T-helper 1 cell (primary cell): ENCODE data around the gene CCDC102A.
"Not testable (repeated sequence)": the region's sequence is repeated elsewhere in the genome, so short reads cannot be mapped to it uniquely, and the experiment has no call there.

Experiments
- DNase-seq, 5 donors: peaks; one replicate each; pipeline ENCODE4 v3.0.0-alpha.2; 2012 to 2020

Gene CCDC102A

DNA sequence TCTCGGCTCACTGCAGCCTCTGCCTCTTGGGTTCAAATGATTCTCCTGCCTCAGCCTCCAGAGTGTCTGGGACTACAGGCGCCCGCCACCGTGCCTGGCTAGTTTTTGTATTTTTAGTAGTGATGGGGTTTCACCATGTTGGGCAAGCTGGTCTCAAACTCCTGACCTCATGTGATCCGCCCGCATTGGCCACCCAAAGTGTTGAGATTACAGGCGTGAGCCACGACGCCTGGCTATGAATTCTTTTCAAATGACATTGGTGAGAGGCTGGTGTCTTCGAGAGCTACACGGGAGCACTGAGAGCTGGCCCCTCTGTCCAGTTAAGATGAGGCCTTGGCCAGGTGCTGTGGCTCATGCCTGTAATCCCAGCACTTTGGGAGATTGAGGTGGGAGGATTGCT is 36.4 kb downstream of the CCDC102A start:
- DNase-seq: not testable (repeated sequence)

DNA sequence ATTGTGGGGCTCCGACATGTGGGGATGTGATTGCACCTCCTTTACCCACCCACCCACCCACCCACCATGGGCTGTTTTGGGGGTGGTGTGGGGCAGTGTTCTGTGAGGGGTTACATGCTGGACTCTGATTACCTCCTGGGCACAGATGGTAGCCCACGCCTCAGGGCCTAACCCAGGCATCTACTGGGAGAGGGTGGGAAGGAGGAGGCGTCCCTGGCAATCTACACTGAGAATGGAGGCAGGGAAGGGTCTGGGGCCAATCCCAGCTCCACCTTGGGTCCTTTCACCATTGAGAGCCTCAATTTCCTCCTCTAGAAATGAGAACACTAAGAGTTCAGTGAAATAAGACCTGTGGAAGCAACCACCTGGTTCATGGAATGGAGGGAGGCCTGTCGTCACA is 38.3 kb downstream of the CCDC102A start:
- no peak for DNase-seq

DNA sequence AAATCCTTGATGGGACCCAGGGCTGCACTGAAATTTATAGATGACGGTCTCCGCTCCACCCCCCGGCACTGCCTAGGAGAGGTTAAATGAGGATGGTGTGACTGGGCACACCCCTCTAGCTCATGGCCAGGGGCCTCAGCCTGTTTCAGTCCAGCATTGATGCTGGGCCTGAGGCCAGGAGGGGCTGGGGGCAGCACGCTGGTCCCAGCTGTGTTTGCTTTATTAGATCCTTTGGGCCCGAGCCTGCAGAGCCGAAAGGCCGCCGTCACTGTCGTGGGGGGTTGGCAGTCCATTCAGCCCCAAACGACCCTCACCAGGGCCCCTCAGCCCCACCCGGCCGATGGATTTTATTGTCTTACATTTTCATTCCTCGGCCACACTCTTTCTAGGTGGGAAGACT is 39.2 kb downstream of the CCDC102A start:
- DNase-seq: no peak

DNA sequence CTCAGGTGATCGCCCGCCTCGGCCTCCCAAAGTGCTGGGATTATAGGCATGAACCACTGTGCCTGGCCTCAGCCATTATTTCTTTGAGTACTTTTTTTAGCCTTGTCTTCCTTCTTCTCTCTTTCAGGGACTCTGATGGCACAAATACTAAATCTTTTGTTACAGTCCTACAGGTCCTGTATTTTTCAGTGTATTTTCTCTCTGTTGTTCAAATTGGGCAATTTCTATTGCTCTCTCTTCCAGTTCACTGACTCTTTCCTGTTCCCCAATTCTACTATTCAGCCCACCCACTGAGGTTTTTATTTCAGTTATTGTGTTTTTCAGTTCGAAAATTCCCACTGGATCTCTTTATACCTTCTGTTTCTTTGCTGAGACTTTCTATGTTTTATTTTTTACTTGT is 42.6 kb downstream of the CCDC102A start:
- no peak for DNase-seq

DNA sequence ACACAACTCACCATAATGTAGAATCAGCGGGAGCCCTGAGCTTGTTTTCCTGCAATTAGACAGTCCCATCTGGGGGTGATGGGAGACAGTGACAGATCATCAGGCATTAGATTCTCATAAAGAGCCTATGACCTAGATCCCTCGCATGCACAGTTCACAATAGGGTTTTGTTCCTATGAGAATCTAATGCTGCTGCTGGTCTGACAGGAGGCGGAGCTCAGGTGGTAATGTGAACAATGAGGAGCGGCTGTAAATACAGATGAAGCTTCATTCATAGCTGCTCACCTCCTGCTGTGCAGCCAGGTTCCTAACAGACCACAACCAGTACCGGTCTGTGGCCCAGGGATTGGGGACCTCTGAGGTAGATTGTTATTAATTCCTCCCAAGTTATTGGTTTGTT is 47.1 kb downstream of the CCDC102A start:
- DNase-seq: no peak

DNA sequence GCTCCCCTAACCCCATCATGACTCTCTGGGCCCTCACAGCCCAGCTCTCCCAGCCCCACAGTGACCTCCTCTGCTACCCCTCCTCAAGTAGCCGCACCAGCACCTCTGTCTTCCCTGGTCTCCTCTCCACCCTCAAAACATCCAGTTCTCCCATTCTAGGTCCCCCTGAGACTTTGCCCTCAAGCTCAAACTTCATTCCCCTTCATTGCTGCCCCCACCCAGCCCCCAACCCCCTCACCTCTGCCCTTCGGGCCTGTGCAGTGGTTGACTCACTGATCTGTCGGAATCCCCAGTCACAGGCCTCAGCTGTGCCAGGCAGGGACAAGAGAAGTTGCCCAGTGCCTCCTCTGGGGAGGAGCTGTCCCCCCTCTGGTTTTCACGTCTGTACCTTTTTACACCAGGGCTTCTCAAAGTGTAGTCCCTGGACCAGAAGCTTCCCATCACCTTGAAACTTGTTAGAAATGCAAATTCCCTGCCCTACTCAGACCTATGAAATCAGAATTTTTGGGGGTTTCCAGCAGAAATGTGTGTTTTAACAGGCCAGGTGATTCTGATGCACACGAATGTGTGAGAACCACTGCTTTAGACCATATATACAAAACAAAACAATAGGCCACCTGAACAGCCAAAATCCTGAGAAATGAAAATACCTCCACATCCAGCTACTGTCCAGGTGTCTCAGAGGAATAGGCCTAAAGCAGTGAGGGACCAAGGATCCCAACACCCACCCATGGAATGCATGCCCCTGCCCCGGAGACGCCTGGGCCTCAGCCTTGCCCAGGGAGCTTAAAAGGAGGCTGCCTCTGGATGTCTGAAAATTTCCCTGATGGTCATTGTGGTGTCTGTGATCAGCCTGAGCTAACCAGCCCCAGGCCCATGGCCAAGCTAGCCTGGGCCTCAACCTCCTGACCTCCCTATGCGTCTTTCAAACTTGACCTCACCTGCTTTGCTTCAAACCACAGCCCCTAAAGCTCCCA is 49.2 kb downstream of the CCDC102A start:
- no peak for DNase-seq

DNA sequence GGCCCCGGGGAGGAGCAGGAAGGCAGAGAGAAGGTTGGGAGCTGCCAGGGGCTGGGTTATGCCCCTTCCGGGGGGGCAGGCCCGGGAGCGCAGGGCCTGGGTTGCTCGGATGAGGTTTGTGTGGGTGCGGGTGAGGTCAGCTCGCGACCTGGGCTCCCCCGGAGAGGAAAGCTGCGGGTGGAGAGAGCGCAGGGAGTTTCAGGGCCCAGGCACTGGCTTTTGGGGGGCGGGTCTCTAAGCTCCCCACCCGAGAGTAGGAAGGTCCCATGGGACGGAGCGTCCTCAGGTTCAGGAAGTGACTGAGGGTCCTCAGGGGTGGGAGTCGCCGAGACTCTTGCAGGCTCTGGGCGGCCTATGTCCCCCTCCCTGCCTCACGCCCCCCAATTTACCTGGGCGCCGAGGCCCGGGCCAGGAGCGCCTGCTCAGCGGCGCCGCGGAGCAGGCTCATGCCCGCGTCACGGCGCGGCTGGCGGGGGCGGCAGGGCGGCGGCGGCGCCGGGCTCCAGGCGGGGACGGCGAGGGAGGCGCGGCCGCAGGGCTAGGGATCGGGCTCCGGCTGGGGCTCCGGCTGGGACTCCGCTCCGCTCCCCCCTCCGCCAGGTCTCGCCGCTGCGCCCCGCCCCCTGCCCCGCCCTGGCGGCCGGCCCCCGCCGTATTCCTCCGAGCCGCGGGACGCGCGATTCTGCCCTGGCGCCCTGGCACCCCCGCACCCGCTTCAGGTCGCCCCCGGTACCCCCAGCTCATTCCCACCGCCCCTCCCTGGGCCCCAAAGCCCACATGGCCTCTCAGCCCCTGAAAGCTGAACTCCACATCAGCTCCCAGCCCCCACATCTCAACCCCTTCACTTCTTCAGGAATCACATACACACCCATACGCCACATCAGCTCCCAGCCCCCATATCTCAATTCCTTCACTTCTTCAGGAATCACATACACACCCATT is 50.2 kb downstream of the CCDC102A start, which contains the start of gene DOK4:
Gene DOK4, minus strand, starts transcription at position 578 of the 942 bp plus-strand sequence. CDS start 6,986 bp downstream, outside the sequence.
- peak; percentile 62 to 77 (median 71) for DNase-seq

DNA sequence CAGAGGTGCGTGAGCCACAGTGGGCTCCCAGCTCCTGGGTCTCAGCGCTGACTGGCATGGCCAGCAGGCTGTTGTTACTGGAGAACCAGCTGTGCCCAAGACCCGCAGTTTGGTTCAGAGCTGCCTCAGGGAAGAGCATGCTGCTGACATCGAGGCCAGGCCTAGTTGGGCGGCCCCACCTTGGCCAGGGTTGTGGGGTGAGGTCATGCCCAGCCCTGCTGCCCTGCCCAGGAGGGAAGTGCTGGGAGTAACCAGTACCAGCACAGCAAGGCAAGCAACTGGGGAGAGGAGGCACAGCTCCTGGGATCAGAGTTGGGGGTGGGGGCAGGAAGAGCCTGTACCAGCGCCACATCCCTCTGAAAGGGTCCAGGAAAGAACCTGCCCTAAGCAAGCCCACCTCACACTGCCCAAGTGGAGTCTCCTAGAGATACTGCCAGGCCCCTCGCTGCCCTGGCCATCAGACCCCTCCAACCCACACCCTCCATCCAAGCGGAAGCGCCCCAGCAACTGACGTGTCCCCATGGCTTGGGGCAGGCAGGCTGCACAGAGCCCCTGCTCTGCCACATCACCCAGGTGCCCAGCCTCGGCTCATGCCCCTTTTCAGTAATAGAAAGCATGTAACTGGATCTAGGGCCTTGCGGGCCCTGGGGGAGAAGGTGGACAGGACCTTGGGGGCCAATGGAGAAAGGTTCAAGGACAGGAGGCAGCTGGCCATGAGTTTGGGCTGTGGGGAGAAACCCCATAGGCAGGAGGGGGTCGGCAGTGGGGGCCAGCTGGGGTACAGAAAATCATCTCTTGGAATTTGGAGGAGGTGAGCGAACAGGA is 51.1 kb downstream of the CCDC102A start:
- no peak for DNase-seq

DNA sequence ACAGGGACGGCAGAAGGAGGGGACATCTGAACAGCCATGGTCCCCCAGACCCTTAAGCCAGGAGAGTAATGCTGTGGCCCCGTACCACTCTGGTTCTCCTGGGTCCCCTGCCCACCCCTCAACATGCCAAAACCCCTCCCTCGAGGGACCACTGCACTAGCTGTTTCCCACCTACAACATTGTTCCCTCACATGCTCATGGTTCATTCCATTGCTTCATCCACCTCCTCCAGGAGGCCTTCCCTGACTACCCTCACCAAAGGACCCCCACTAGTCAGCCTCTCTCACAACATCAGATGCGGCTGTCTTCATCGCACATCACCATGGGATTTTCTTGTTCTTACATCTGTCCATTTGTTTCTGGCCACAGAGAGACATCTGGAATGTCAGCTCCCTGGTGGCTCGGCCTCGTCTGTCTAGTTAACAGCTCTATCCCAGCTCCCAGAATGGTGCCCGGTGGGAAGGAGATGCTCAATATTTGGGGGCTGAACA is 51.8 kb downstream of the CCDC102A start:
- DNase-seq: no peak

DNA sequence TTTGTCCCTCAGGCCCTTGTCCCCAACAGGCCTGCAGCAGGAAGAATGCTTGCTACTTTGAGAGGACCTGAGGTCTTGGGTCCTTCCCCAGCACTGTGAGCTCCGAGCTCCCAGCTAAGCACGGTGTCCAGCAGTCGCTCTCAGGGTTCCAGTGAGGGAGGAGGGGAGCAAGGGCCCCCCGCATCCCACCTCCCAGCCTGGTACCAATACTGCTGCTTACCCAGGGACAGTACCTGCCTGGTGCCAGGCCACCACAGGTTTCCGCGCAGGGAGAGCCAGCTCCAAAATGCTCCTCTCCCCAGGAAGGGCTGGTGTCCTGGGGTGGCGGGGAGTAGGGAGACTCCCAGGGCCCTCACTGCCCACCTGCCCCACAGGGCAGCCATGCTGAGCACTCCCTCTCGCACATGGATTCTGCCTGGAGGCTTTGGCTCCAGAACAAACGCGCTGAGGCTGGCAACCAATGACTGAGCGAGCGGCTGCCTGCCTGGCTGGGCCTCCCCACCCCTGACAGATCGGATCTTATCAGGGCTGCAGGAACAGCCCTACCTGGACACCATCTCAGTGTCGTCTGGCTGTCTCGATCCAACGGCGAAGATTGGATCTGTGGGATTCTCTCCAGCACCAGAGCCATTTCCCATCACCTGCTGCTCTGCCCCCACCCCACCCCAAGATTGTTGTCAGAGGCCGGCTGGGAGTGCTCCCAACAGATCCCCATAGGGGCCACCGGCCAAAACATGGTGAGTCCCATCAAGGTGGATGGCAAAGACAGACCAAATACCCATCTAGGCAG is 52.5 kb downstream of the CCDC102A start:
- DNase-seq: peak in 1 of 5 donors; percentile 2

DNA sequence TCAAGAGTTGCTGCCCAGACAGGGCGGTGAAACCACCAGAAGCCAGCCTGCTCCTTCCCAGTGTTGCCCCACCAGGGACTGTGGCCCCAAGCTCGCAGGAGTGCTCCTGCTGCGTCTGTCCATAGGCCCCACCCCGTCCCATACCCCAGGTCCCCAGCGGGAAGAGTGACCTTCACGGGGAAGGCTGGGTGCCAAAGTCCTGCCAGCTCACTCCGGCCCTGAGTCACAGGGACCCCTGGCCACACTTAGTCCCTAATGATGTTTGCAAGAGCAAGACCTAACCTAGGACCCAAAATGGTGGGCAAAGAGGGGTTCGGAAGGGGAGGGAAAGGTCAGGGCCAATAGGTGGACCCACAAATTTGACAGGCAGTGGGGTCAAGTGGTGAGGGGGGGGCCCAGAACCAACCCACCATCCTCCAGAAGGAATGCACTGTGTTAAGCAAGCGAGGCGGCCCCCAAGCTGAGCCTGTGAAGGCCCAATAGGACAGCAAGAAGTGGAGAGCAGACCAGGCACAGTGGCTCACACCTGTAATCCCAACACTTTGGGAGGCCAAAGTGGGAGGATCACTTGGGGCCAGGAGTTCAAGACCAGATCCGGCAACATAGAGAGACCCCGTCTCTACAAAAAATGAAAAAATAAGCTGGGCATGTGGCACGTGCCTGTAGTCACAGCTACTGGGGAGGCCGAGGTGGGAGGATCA is 53.4 kb downstream of the CCDC102A start:
- DNase-seq: peak in 1 of 5 donors; percentile 1

DNA sequence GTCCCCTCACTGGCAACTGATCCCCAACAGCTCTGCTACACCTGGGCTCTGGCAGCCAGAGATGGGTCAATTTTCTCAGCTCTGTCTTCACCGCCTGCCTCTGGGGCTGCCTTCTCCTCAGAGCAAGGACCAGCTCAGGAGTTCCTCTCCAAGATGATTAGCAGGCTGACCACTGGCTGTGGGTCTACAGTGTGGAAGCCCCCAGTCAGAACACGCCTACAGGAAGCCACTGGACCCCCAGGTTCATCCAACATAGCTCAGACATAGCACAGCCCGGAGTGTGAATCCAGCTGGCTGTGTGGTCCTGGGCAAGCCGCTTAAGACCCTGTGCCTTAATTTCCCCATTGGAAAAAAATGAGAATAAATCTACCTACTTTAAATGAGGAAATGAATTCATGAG is 55.0 kb downstream of the CCDC102A start:
- no peak for DNase-seq

DNA sequence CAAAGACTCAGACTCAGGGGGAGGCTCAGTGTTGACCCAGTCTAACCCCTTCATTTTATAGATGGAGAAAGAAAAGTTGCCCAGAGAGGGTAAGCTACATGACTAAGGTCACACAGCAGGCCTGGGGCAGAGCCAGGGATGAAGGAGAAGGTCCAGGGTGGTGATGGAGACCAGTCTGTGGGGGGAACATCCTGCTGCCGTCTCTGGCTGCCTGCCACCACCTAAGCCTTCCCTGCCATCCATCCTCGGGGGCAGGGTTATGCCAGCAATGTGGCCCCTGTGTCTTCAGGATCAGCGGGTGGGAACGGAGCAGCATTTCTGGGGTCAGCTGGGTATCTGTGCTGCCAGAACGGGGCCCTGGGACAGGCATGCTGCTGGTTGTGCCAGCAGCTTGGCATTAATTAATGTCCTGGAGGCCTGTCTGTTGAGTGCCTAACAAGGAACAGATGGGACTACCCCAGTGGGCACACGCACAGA is 55.6 kb downstream of the CCDC102A start:
- DNase-seq: no peak

DNA sequence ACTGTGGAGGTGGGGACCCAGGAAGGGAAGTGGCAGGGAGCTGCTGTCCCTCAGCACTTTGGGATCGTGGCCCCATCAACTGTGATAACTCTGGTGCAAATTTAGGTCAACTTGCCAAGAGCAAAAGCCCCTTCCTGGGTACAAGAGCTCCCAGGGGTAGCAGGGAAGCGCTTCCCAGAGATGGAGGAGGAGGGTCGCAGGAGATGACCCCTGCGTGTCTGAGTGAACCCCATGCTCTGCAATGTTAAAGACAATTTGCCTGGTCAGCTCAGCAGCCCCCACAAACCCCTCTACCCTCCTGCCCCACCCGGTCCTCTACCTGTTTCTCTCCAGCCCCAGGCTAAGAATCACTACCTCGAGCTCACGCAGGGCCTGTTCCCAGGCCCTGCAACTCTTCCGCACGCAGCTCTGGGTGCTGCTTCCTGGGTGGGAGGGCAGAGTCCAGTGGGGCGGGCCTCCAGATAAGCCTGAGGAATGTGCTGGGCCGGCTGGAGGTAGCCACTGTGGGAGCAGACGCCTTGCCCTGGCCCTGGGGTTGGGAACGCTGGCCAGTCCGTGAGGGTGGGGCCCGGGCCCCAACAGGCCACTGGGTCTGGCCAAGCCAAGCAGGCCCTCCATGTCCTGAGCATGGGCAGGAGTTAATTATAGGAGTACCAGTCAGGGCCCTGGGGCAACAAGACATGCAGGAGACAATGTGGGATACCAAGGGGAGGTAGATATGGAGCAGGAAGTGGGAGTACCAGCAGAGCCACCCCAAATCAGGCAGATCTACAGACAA is 56.2 kb downstream of the CCDC102A start:
- DNase-seq: no peak

DNA sequence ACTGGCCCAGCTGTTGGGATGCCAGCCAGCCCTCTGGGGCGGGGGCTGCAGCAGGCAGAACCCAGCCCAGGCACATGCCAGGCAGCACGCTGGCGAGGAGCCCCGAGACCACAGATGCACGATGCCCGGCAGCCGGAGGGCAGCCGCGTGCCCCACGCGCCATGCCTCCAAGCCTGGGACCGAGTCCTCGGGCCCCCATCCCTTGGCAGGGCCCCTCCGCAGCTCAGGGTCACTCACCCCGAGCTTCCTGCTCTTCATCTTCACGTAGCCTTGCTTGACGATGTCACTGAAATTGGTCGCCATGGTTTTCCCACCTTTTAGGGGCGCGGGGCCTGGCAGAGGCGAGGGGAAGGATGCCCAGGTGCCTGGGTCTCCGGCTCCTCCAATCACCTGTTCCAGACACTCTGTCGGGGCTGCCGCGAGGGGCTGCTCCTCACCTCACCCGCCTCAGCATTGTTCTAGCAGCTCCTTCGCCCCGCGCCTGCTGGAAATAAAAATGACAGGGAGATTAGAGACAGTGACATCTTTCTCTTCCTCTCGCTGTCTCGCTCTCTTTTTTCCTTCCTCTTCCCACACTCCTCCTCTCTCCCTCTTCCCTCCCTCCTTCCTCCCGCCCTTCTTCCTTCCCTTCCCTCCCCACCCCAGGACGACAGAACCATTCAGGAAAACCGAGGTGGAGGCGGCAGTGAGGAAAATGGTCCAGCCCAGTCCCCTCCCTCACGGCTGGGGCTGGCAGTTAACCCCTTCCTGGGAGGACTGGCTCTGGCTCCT is 57.0 kb downstream of the CCDC102A start:
- no peak for DNase-seq

DNA sequence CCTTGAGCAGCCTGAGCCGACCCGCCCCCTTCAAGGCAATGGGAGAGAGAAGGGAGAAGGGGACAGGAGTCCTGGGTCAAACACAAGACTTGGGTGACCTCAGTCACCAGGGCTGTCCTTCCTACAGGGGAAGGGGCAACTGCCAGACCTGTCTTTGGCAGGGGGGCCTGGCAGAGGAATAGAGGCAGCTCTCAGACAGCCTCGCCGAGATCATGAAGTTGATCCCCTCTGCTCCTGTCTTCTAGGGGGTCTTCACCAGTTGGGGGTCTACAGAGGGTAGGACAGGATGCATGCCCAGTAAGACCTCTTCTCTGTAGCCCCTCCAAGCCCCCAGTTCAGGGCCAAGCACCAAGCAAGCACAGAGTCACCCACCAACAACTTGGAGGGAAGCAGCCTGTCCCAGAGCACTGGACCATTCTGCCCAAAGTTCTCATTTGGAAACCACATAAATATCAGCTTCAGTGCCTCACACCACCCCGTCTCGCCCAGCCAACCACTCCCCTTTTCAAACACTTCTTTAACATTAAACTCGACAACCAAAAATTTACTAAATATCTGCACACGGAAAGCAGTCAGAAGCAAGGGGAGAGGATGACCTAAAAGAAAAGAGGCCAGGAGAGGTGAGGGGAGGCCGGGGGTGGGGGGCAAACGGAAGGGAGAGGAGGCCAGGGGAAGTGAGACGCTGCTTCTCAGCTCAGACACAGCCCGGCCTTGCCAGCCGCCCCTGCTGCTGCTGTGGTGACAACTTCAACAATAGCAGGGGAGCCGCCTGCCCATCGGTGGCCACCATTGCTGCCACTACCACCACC is 57.8 kb downstream of the CCDC102A start:
- no peak for DNase-seq

DNA sequence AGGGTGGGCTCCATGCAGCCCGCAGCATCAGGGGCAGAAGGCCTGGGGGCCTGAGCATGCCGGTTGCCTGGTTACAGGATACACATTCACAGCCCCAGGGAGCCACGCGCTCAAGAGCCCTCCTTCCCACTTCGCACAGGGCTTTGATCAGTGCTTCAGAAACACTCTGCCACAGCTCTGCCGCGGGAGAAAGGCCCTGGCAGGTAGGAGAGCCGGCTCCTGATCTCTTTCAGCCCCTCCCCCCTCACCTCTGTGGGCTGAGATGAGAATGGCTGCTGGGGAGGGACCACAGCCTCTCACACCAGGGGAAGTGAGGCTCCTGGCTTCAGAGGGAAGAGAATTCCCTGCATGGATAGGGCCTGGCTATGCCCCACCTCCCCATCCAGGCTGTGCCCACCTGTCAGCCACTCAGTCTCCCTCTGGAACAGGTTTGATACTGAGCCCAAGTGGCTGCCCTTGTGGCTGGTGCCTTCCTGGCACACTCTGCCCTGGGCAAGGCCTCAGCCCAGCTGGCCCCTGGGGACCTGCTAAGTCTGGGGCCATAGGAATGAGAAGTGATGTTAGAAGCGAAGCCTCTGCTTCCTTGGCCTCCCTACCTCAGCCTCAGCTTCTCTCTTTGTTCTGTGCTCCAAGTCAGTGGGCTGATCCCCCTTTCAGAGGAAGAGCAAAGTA is 58.7 kb downstream of the CCDC102A start:
- peak in 1 of 5 donors; percentile 4 for DNase-seq
